GM21737 (cell line): Measurements from ENCODE around the gene TTC7B.

Source experiments
- ATAC-seq: cut with Tn5 transposase; IDR thresholded peaks from one replicate; pipeline ENCODE4 v1.9.1; 2021; ENCODE audit warnings: mild to moderate bottlenecking, moderate library complexity; ENCODE audit not compliant: unreplicated experiment

The TTC7B gene

GRCh38 chr14:90805662-90806540 lies 10.3 kb downstream of the TTC7B start:
- ATAC-seq: no peak

GRCh38 chr14:90805084-90805391 lies 11.2 kb downstream of the TTC7B start:
- ATAC-seq: no peak

- no peak for ATAC-seq
Measured at GRCh38 chr14:90804292-90805083, 11.7 kb downstream of the TTC7B start.

GRCh38 chr14:90803249-90803648 lies 13.0 kb downstream of the TTC7B start:
- ATAC-seq: no peak

GRCh38 chr14:90799420-90799819 lies 16.8 kb downstream of the TTC7B start:
- ATAC-seq: no peak

- ATAC-seq: no peak
Measured at GRCh38 chr14:90797919-90798318, 18.3 kb downstream of the TTC7B start.

GRCh38 chr14:90797451-90797850 lies 18.8 kb downstream of the TTC7B start:
- ATAC-seq: no peak

GRCh38 chr14:90796329-90796728 lies 19.9 kb downstream of the TTC7B start:
- no peak for ATAC-seq

- no peak for ATAC-seq
Measured at GRCh38 chr14:90795744-90796143, 20.5 kb downstream of the TTC7B start.

GRCh38 chr14:90791486-90791885 lies 24.7 kb downstream of the TTC7B start:
- ATAC-seq: no peak

GRCh38 chr14:90788031-90788430 lies 28.2 kb downstream of the TTC7B start:
- no peak for ATAC-seq

- ATAC-seq: no peak
Measured at GRCh38 chr14:90785876-90786450, 30.3 kb downstream of the TTC7B start.

GRCh38 chr14:90785471-90785870 lies 30.8 kb downstream of the TTC7B start:
- ATAC-seq: no peak

- ATAC-seq: no peak
Measured at GRCh38 chr14:90784621-90785270, 31.5 kb downstream of the TTC7B start.

GRCh38 chr14:90783344-90783743 lies 32.9 kb downstream of the TTC7B start:
- no peak for ATAC-seq

- no peak for ATAC-seq
Measured at GRCh38 chr14:90782892-90783291, 33.3 kb downstream of the TTC7B start.

- no peak for ATAC-seq
Measured at GRCh38 chr14:90781876-90782275, 34.4 kb downstream of the TTC7B start.

GRCh38 chr14:90781344-90781761 lies 34.9 kb downstream of the TTC7B start:
- ATAC-seq: no peak

GRCh38 chr14:90780519-90780918 lies 35.7 kb downstream of the TTC7B start:
- ATAC-seq: no peak

GRCh38 chr14:90778571-90779255 lies 37.5 kb downstream of the TTC7B start:
- no peak for ATAC-seq
